GM10248 (cell line): ENCODE measurements around the gene LRRC41.
"Not testable (repeated sequence)": the region's sequence is repeated elsewhere in the genome, so short reads cannot be mapped to it uniquely, and the experiment has no call there.

Experiments
- CTCF ChIA-PET: fragments of 300-600 bp; sonication (Branson Sonifier 250); formaldehyde crosslinking; extraction: SDS; loops from one replicate; lab custom pipeline; 2021; ENCODE audit warnings: antibody characterized with exemption; lab: Yijun Ruan, JAX
- POLR2A ChIA-PET: fragments of 350-650 bp; sonication (Branson Sonifier 250); formaldehyde crosslinking; extraction: SDS; loops from one replicate; lab custom pipeline; 2020; ENCODE audit warnings: antibody characterized with exemption; lab: Yijun Ruan, JAX
- DNase-seq: peaks from one replicate; pipeline ENCODE4 v3.0.0; 2012; ENCODE audit errors: extremely low spot score
- TF ChIP-seq, protein P1 (sequence below): IDR thresholded peaks from 2 replicates; pipeline ENCODE4 v1.5.1; 2012; ENCODE audit warnings: mild to moderate bottlenecking, low read depth; ENCODE audit errors: extremely low read depth, missing control alignments, control extremely low read depth

The LRRC41 gene

GRCh38 chr1:46334030-46334384, 30.6 kb upstream of the LRRC41 start:
- no peak for DNase-seq
- TF ChIP-seq, protein P1, sequence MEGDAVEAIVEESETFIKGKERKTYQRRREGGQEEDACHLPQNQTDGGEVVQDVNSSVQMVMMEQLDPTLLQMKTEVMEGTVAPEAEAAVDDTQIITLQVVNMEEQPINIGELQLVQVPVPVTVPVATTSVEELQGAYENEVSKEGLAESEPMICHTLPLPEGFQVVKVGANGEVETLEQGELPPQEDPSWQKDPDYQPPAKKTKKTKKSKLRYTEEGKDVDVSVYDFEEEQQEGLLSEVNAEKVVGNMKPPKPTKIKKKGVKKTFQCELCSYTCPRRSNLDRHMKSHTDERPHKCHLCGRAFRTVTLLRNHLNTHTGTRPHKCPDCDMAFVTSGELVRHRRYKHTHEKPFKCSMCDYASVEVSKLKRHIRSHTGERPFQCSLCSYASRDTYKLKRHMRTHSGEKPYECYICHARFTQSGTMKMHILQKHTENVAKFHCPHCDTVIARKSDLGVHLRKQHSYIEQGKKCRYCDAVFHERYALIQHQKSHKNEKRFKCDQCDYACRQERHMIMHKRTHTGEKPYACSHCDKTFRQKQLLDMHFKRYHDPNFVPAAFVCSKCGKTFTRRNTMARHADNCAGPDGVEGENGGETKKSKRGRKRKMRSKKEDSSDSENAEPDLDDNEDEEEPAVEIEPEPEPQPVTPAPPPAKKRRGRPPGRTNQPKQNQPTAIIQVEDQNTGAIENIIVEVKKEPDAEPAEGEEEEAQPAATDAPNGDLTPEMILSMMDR, result no peak
- CTCF ChIA-PET, result interaction anchor here (0.7 to 6.5 kb wide), 16 partner anchors 9 to 193 kb away, joined by 3 to 72 read pairs (median 6); partner anchors contain the start of genes LRRC41 and UQCRH
- POLR2A ChIA-PET, result interaction anchor here (0.6 to 1.6 kb wide), 10 partner anchors 8 to 429 kb away, joined by 3 to 7 read pairs (median 4); partner anchors contain the start of gene LRRC41

DNA sequence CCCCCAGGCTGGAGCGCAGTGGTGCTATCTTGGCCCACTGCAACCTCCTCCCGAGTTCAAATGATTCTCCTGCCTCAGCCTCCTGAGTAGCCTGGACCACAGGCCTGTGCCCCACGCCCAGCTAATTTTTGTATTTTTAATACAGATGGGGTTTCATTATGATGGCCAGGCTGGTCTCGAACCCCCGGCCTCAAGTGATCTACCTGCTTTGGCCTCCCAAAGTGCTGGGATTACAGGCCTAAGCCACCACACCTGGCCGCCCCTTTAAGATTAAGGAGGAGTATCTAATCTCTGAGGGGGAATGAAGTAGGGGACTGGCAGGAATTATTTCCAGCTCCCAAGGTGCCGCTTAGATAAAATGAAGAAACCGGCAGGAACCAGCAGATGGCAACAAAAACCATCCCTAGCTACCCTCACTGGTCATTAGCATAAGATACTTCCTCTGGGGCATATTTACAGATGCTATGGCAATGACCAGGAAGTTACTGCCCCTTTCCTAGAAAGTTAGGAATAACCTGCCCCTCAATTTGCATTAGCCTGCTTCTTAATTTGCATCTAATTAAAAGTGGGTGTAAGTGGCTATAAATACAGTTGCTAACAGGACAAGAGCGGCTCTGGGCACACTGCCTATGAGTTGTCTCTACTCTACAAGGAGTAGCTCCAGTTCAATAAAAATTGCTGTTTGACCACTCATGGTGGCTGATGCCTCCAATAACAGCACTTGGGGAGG, 30.0 kb upstream of the LRRC41 start:
- DNase-seq, result peak; percentile 48
- ChIA-PET CTCF (interaction anchor here (0.7 to 6.5 kb wide), 17 partner anchors 10 to 194 kb away, joined by 3 to 72 read pairs (median 5); partner anchors contain the start of genes LRRC41 and UQCRH), POLR2A (interaction anchor here (0.6 to 1.6 kb wide), 12 partner anchors 9 to 429 kb away, joined by 3 to 7 read pairs (median 4); partner anchors contain the start of gene LRRC41)
- TF ChIP-seq, protein P1, result peak; percentile 45

GRCh38 chr1:46331786-46332540, 28.5 kb upstream of the LRRC41 start:
- ChIA-PET CTCF (interaction anchor here (1.9 to 6.5 kb wide), 4 partner anchors 8 to 28 kb away, joined by 10 to 72 read pairs (median 24); partner anchors contain the start of genes LRRC41 and UQCRH), POLR2A (interaction anchor here (0.7 kb wide), 1 partner anchor 201 kb away, joined by 4 read pairs; no protein-coding TSS in a partner anchor)
- DNase-seq, result not testable (repeated sequence)

DNA sequence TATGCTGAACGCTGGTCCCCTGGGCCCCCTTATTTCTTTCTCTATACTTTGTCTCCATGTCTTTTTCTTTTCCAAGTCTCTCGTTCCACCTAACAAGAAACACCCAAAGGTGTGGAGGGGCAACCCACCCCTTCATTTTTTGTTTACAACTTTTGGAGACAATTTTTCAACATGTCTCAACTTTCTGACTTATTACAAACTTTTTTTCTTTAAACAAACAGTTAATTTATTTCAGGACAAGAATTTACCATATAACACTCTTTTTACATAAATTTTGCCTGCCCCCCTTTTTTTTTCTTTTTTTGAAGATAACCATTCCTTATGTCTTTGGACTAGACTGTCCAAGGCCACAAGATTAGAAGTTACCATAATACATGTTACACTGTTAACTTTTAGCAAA, 27.0 kb upstream of the LRRC41 start:
- CTCF ChIA-PET, result interaction anchor here (1.6 to 6.5 kb wide), 2 partner anchors 14 to 18 kb away, joined by 3 to 72 read pairs; no protein-coding TSS in a partner anchor
- DNase-seq, POLR2A ChIA-PET: not testable (repeated sequence)

- CTCF ChIA-PET, result interaction anchor here (1.4 to 2.5 kb wide), 4 partner anchors 10 to 18 kb away, joined by 3 to 13 read pairs (median 8); partner anchors contain the start of gene NSUN4
- DNase-seq, POLR2A ChIA-PET: not testable (repeated sequence)
These were observed 26.4 kb upstream of the LRRC41 start for GRCh38 chr1:46329807-46330206.

DNA sequence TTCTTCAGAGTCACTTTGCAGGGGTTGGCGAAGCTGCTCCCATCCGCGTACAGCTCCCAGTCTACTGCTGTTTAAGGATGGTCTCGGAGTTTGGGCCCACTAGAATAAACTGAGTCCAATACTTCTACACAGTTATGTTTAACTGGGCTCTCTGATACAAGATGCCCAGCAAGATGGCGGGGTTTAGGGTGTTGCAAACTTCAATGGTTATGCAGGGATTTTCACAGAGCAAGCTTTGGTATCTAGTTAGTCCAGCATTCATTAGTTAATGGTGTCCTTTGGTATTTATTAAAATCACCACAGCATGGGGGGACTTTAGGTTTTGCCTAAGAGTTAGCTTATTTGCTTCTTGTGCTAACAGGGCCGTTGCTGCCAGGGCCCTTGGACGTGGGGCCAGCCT, 24.8 kb upstream of the LRRC41 start:
- POLR2A ChIA-PET, result interaction anchor here (1.1 kb wide), 1 partner anchor 18 kb away, joined by 3 read pairs; no protein-coding TSS in a partner anchor
- CTCF ChIA-PET, result interaction anchor here (1.3 to 2.5 kb wide), 5 partner anchors 9 to 20 kb away, joined by 3 to 13 read pairs (median 5); partner anchors contain the start of gene NSUN4
- not testable (repeated sequence) for DNase-seq

- DNase-seq, POLR2A ChIA-PET: not testable (repeated sequence)
- CTCF ChIA-PET, result interaction anchor here (1.1 to 1.7 kb wide), 3 partner anchors 11 to 22 kb away, joined by 5 to 9 read pairs (median 5); partner anchors contain the start of gene NSUN4
These were observed 22.1 kb upstream of the LRRC41 start for GRCh38 chr1:46325285-46326076.

DNA sequence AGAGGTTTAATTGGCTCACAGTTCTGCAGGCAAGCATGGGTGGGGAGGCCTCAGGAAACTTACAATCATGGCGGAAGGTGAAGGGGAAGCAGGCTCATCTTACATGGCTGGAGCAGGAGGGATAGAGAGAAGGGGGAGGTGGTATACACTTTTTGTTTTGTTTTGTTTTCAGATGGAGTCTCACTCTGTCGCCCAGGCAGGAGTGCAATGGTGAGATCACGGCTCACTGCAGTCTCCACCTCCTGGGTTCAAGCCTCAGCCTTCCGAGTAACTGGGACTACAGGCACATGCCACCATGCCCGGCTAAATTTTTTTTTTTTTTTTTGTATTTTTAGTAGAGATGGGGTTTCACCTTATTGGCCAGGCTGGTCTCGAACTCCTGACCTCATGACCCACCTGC, 18.8 kb upstream of the LRRC41 start:
- CTCF ChIA-PET, DNase-seq: not testable (repeated sequence)
- POLR2A ChIA-PET, result interaction anchor here (0.6 kb wide), 1 partner anchor 160 kb away, joined by 6 read pairs; no protein-coding TSS in a partner anchor

- ChIA-PET POLR2A (interaction anchor here (1.7 kb wide), 1 partner anchor 13 kb away, joined by 7 read pairs; no protein-coding TSS in a partner anchor), CTCF (interaction anchor here (1.1 to 4.4 kb wide), 3 partner anchors 9 to 17 kb away, joined by 4 to 18 read pairs (median 10); partner anchors contain the start of genes LRRC41 and UQCRH)
- DNase-seq, result not testable (repeated sequence)
These were observed 16.8 kb upstream of the LRRC41 start for GRCh38 chr1:46319960-46320914.

- DNase-seq, result not testable (repeated sequence)
- POLR2A ChIA-PET, result interaction anchor here (1.7 kb wide), 1 partner anchor 14 kb away, joined by 7 read pairs; no protein-coding TSS in a partner anchor
- CTCF ChIA-PET, result interaction anchor here (0.6 to 4.4 kb wide), 4 partner anchors 10 to 16 kb away, joined by 3 to 18 read pairs (median 7); partner anchors contain the start of genes LRRC41 and UQCRH
These were observed 15.9 kb upstream of the LRRC41 start for GRCh38 chr1:46319301-46319700.
